Measurements from ENCODE around the gene CHRNA10.

- no peak for TF ChIP-seq POLR2A (IDR thresholded peaks at IDR 0.05)
- TF ChIP-seq CTCF (IDR thresholded peaks at IDR 0.05) = no peak
- TF ChIP-seq POLR2AphosphoS5 (IDR thresholded peaks at IDR 0.05) = no peak
These were observed 3.8 kb downstream of the CHRNA10 start for GRCh38 chr11:3667149-3668035.

All from transverse colon (tissue), 4 donors.